ENCODE results near the gene KPNA5.

Gene KPNA5

DNA sequence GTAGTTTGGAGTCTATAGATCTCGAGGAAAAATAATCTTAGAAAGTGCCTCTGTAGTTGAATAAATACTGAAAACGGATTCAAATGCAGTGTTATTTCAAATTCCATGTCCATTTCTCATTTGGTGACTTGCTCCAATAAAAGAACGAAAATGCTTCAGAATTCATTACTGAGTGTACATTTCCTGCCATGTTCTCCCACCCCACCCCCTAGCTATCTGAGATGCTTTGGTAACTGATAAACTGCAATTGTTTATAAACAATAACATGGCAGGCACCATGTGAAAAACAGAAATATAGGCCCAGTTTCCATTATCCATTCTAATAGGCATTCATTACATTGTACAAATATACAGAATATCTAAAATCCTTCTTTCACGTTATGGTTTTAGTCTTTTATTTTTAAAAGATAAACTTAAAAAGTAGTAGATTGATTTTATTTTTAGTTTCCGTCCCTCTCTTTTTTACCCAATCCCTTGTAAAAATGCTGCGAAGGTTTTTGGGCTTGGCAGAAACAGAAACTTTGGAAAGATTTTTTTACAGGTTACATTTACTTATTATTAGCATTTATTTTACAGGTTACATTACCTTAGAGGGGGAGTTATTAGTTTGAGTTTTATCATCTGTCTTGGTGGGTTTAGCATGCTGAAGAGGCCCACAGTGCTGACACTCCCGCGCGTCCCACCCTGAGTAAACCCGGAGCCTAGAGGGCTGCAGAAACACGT lies 83.1 kb downstream of the KPNA5 start:
- no peaks in the 10 kb centered on the region for H3K36me3 ChIP-seq
- no peak overlapping the region for H3K27ac ChIP-seq
- H3K4me1 ChIP-seq (ENCODE audit: control insufficient read depth in 1 of 2, insufficient read depth in 1 of 2, low read depth in 1 of 2, low read length in 1 of 2), result peaks cover 0 to 10% of the 10 kb centered on the region in 2 experiments
- TF ChIP-seq, protein P1, sequence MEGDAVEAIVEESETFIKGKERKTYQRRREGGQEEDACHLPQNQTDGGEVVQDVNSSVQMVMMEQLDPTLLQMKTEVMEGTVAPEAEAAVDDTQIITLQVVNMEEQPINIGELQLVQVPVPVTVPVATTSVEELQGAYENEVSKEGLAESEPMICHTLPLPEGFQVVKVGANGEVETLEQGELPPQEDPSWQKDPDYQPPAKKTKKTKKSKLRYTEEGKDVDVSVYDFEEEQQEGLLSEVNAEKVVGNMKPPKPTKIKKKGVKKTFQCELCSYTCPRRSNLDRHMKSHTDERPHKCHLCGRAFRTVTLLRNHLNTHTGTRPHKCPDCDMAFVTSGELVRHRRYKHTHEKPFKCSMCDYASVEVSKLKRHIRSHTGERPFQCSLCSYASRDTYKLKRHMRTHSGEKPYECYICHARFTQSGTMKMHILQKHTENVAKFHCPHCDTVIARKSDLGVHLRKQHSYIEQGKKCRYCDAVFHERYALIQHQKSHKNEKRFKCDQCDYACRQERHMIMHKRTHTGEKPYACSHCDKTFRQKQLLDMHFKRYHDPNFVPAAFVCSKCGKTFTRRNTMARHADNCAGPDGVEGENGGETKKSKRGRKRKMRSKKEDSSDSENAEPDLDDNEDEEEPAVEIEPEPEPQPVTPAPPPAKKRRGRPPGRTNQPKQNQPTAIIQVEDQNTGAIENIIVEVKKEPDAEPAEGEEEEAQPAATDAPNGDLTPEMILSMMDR (IDR thresholded peaks at IDR 0.05), result no peak
- H3K4me3 ChIP-seq (ENCODE audit: low read depth in 1 of 2, low read length in 1 of 2), result no peak overlapping the region
- H3K27me3 ChIP-seq, result peaks cover 98% of the 10 kb centered on the region
- no peaks in the 10 kb centered on the region for H3K9me3 ChIP-seq

- Histone ChIP-seq H3K27ac (no peak overlapping the region), H3K9me3 (no peaks in the 10 kb centered on the region), H3K27me3 (peaks cover 100% of the 10 kb centered on the region), H3K4me3 (ENCODE audit: low read depth in 1 of 2, low read length in 1 of 2) (no peak overlapping the region), H3K4me1 (ENCODE audit: control insufficient read depth in 1 of 2, insufficient read depth in 1 of 2, low read depth in 1 of 2, low read length in 1 of 2) (peaks cover 0 to 10% of the 10 kb centered on the region in 2 experiments), H3K36me3 (no peaks in the 10 kb centered on the region)
- TF ChIP-seq, protein P1 (IDR thresholded peaks at IDR 0.05), result no peak
Measured at GRCh38 chr6:116764629-116764960, 83.6 kb downstream of the KPNA5 start.

DNA sequence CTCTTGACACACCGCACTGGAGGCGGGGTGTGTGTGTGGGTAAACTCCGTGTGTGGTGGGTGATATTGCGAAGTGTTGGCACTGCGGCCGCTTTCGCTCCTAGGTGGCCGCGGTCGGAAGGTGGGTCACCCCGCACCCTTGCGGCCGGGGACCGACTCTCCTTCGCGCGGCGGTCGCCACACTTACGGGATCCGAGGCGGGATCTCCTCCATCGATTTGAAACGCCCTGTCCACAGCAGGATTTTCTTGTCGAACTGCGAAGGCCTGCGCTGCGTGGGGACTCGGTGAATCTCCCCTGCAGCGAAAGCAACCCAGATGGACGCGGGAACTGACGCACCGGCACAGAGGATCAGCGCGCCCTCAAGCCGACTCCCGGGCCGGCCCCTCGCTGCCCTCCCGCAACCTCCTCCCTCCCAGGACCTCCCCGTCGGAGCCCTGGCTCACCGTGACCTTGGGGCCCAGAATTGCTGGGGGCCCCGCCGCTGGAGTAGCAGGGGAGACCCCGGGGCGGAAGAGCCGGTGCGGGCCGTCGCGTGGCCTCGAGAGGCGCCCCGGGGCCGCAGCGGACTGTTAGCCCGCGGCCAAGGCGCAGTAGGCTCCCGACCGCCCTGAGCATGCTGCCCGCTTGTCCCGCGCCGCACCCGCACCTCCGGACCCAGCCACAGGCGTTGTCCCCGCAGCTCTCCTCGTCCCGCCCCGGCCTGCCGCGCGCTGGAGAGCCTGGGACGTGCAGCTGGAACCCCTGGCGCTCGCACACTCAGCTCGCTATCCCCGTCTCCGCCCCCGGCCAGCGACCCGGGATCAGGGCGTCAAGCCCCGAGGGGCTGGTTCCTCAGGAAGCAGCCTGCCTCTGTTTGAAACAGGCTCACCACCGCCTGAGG lies 84.2 kb downstream of the KPNA5 start, which contains the start of gene FAM162B:
FAM162B (minus strand) TSS at position 759 of the 881 bp plus-strand sequence; CDS start at position 616, 143 bp downstream.
- H3K4me1 ChIP-seq (ENCODE audit: control insufficient read depth in 1 of 2, insufficient read depth in 1 of 2, low read depth in 1 of 2, low read length in 1 of 2), result peaks cover 0 to 10% of the 10 kb centered on the region in 2 experiments
- H3K27me3 ChIP-seq, result peaks cover 100% of the 10 kb centered on the region
- no peaks in the 10 kb centered on the region for H3K36me3 ChIP-seq
- no peak within 1 kb of the TSS for H3K4me3 ChIP-seq (ENCODE audit: low read depth in 1 of 2, low read length in 1 of 2)
- H3K27ac ChIP-seq, result no peak within 1 kb of the TSS
- TF ChIP-seq, protein P1 (IDR thresholded peaks at IDR 0.05), result no peak
- no peaks in the 10 kb centered on the region for H3K9me3 ChIP-seq

- Histone ChIP-seq H3K36me3 (no peaks in the 10 kb centered on the region), H3K27me3 (peaks cover 94% of the 10 kb centered on the region), H3K9me3 (no peaks in the 10 kb centered on the region), H3K4me3 (ENCODE audit: low read depth in 1 of 2, low read length in 1 of 2) (no peak overlapping the region), H3K27ac (no peak overlapping the region), H3K4me1 (ENCODE audit: control insufficient read depth in 1 of 2, insufficient read depth in 1 of 2, low read depth in 1 of 2, low read length in 1 of 2) (peaks cover 0 to 10% of the 10 kb centered on the region in 2 experiments)
- TF ChIP-seq, protein P1 (IDR thresholded peaks at IDR 0.05), result no peak
Measured at GRCh38 chr6:116766506-116767176, 85.6 kb downstream of the KPNA5 start.

- Histone ChIP-seq H3K4me1 (ENCODE audit: control insufficient read depth in 1 of 2, insufficient read depth in 1 of 2, low read depth in 1 of 2, low read length in 1 of 2) (peaks cover 0 to 10% of the 10 kb centered on the region in 2 experiments), H3K27me3 (peaks cover 84% of the 10 kb centered on the region)
Measured at GRCh38 chr6:116767715-116768114, 86.7 kb downstream of the KPNA5 start.

More at GRCh38 chr6:116767715-116768114, 86.7 kb downstream of the KPNA5 start:
- Histone ChIP-seq H3K4me3 (ENCODE audit: low read depth in 1 of 2, low read length in 1 of 2) (no peak overlapping the region), H3K9me3 (no peaks in the 10 kb centered on the region), H3K36me3 (no peaks in the 10 kb centered on the region), H3K27ac (no peak overlapping the region)
- TF ChIP-seq, protein P1 (IDR thresholded peaks at IDR 0.05), result no peak
